Endodermal cell (in vitro differentiated cells): Measurements from ENCODE around the gene FAF1. TPM values are rescaled to one million over a fixed set of nuclear protein-coding genes. Genes with fewer than 3 reads are reported as not detected.
A peak's percentile ranks its signal among the peaks of the same experiment; 100 is the strongest.

ENCODE experiments used
- DNase-seq: peaks from one replicate; pipeline ENCODE4 v3.0.0-alpha.2; 2017
- H3K27ac ChIP-seq: 2 replicates; pipeline ENCODE4 v1.5.1; 2013; ENCODE audit warnings: mild to moderate bottlenecking, low read depth, low read length, moderate library complexity
- H3K27me3 ChIP-seq: 2 replicates; pipeline ENCODE4 v1.6.1; 2013; ENCODE audit warnings: mild to moderate bottlenecking, low read length, moderate library complexity; ENCODE audit not compliant: insufficient read depth, control insufficient read depth, poor library complexity, severe bottlenecking
- H3K36me3 ChIP-seq: 2 replicates; pipeline ENCODE4 v1.7.0; 2013; ENCODE audit warnings: mild to moderate bottlenecking, low read length, moderate library complexity; ENCODE audit not compliant: control insufficient read depth, insufficient read depth
- H3K4me1 ChIP-seq: one replicate; pipeline ENCODE4 v1.7.0; 2013; ENCODE audit warnings: low read length; ENCODE audit not compliant: control insufficient read depth, insufficient read depth
- H3K4me3 ChIP-seq: 2 replicates; pipeline ENCODE4 v1.5.1; 2013; ENCODE audit warnings: mild to moderate bottlenecking, low read length, moderate library complexity
- H3K9ac ChIP-seq: 2 replicates; pipeline ENCODE4 v1.6.1; 2013; ENCODE audit warnings: mild to moderate bottlenecking, low read length, moderate library complexity; ENCODE audit not compliant: poor library complexity, severe bottlenecking; ENCODE audit errors: extremely low read depth
- H3K9me3 ChIP-seq: 2 replicates; pipeline ENCODE4 v1.6.1; 2013; ENCODE audit warnings: mild to moderate bottlenecking, low read length, moderate library complexity; ENCODE audit not compliant: control insufficient read depth
- H3K27ac Mint-ChIP-seq: 2 replicates; pipeline ENCODE4 v1.8.0; 2020; ENCODE audit warnings: mixed read lengths
- H3K27me3 Mint-ChIP-seq: 2 replicates; pipeline ENCODE4 v1.8.0; 2021; ENCODE audit warnings: mild to moderate bottlenecking, mixed read lengths; ENCODE audit not compliant: insufficient read depth
- H3K36me3 Mint-ChIP-seq: 2 replicates; pipeline ENCODE4 v1.8.0; 2020; ENCODE audit warnings: low read depth, mixed read lengths
- H3K4me1 Mint-ChIP-seq: 2 replicates; pipeline ENCODE4 v1.8.0; 2020; ENCODE audit warnings: mixed read lengths
- H3K4me3 Mint-ChIP-seq: 2 replicates; pipeline ENCODE4 v1.8.0; 2020; ENCODE audit warnings: mild to moderate bottlenecking, moderate library complexity, mixed read lengths
- H3K9me3 Mint-ChIP-seq: 2 replicates; pipeline ENCODE4 v1.8.0; 2020; ENCODE audit warnings: mild to moderate bottlenecking, mixed read lengths
- CTCF ChIP-seq: fragments of 200-600 bp; sonication (generic); conservative IDR thresholded peaks from 2 replicates; pipeline ENCODE4 v1.5.0; 2021; ENCODE audit warnings: antibody characterized with exemption, mild to moderate bottlenecking
- WGBS, 2 experiments: methylation state at CpG; one replicate each; pipeline versions ENCODE4 v1.1.5 to v1.1.7; 2013; ENCODE audit warnings: missing lambda C conversion rate in 2 of 2, mixed read lengths in 1 of 2; ENCODE audit not compliant: insufficient coverage in 1 of 2, insufficient read length in 1 of 2; 5-methylcytosine and 5-hydroxymethylcytosine counted together
- total RNA-seq, 2 donors: library from RNA; stranded (reverse); fragmentation: NEBNext Ultra II Directional in 1 of 2; extraction: Animal tissue kit (Norgen Biotek cat#: 25700) in 1 of 2; gene quantifications; 2 replicates in 1 of 2; 3 replicates in 1 of 2; pipeline ENCODE4 v1.2.1, GENCODE V29; 2021

FAF1 gene
- total RNA-seq, 2 donors from 2014 or later = 76.4 to 94.4 TPM

- Mint-ChIP-seq H3K36me3 (peaks cover 3% of the 10 kb centered on the region), H3K27ac (no peak overlapping the region), H3K4me1 (peaks cover 3% of the 10 kb centered on the region), H3K9me3 (peaks cover 8% of the 10 kb centered on the region), H3K27me3 (peaks cover 90% of the 10 kb centered on the region), H3K4me3 (peak overlapping the region; percentile 46)
- Histone ChIP-seq H3K27ac (no peak overlapping the region), H3K4me1 (no peaks in the 10 kb centered on the region), H3K9ac (no peak overlapping the region), H3K36me3 (no peaks in the 10 kb centered on the region), H3K9me3 (peaks cover 6% of the 10 kb centered on the region), H3K27me3 (peaks cover 99% of the 10 kb centered on the region), H3K4me3 (no peak overlapping the region)
- TF ChIP-seq CTCF = no peak
- 24 to 50% methylated on average over 2 to 7 of the region's 7 CpGs for WGBS, 2 experiments
- DNase-seq = no peak
Observed at GRCh38 chr1:50414853-50415234, 545.2 kb downstream of the FAF1 start.

GRCh38 chr1:50412813-50413476 lies 547.1 kb downstream of the FAF1 start:
- Mint-ChIP-seq H3K36me3 (peaks cover 3% of the 10 kb centered on the region), H3K4me3 (no peak overlapping the region), H3K27ac (no peak overlapping the region), H3K4me1 (peaks cover 3% of the 10 kb centered on the region), H3K27me3 (peaks cover 89% of the 10 kb centered on the region), H3K9me3 (peaks cover 8% of the 10 kb centered on the region)
- H3K27ac ChIP-seq = no peak overlapping the region
- 92 to 100% methylated on average over 1 of the region's 1 CpG for WGBS, 2 experiments
- H3K4me1 ChIP-seq = no peaks in the 10 kb centered on the region
- H3K36me3 ChIP-seq = no peaks in the 10 kb centered on the region
- peaks cover 95% of the 10 kb centered on the region for H3K27me3 ChIP-seq
- no peak overlapping the region for H3K4me3 ChIP-seq
- no peak overlapping the region for H3K9ac ChIP-seq
- peaks cover 6% of the 10 kb centered on the region for H3K9me3 ChIP-seq
- no peak for DNase-seq
- TF ChIP-seq CTCF = no peak

- no peaks in the 10 kb centered on the region for H3K9me3 ChIP-seq
- Mint-ChIP-seq H3K27ac (no peak overlapping the region), H3K27me3 (peaks cover 55% of the 10 kb centered on the region), H3K4me1 (no peaks in the 10 kb centered on the region), H3K4me3 (no peak overlapping the region), H3K9me3 (peaks cover 3% of the 10 kb centered on the region), H3K36me3 (no peaks in the 10 kb centered on the region)
- 63 to 80% methylated on average over 1 to 4 of the region's 4 CpGs for WGBS, 2 experiments
- peaks cover 49% of the 10 kb centered on the region for H3K27me3 ChIP-seq
- TF ChIP-seq CTCF = no peak
- no peak overlapping the region for H3K27ac ChIP-seq
- H3K4me1 ChIP-seq = no peaks in the 10 kb centered on the region
- H3K36me3 ChIP-seq = no peaks in the 10 kb centered on the region
- no peak overlapping the region for H3K4me3 ChIP-seq
- DNase-seq = no peak
- no peak overlapping the region for H3K9ac ChIP-seq
Observed at GRCh38 chr1:50405814-50406213, 554.3 kb downstream of the FAF1 start.
